ENCODE data around the gene HSPG2.

The HSPG2 gene

GRCh38 chr1:21906173-21907078, 30.7 kb downstream of the HSPG2 start:
- Histone ChIP-seq H3K27ac (peak overlapping the region; percentile 39), H3K4me1 (no peaks in the 10 kb centered on the region), H3K4me2 (ENCODE audit: low read length) (no peak overlapping the region), H3K9ac (no peak overlapping the region), H3K27me3 (ENCODE audit: control insufficient read depth, insufficient read depth, low read length) (no peaks in the 10 kb centered on the region), H2AFZ (no peak overlapping the region), H3K9me3 (ENCODE audit: control insufficient read depth, low read length) (no peaks in the 10 kb centered on the region), H3K4me3 (ENCODE audit: low read depth, low read length) (no peak overlapping the region), H3K36me3 (ENCODE audit: control insufficient read depth, insufficient read depth, low read length) (no peaks in the 10 kb centered on the region), H3K79me2 (no peaks in the 10 kb centered on the region)
- TF ChIP-seq, protein P1, sequence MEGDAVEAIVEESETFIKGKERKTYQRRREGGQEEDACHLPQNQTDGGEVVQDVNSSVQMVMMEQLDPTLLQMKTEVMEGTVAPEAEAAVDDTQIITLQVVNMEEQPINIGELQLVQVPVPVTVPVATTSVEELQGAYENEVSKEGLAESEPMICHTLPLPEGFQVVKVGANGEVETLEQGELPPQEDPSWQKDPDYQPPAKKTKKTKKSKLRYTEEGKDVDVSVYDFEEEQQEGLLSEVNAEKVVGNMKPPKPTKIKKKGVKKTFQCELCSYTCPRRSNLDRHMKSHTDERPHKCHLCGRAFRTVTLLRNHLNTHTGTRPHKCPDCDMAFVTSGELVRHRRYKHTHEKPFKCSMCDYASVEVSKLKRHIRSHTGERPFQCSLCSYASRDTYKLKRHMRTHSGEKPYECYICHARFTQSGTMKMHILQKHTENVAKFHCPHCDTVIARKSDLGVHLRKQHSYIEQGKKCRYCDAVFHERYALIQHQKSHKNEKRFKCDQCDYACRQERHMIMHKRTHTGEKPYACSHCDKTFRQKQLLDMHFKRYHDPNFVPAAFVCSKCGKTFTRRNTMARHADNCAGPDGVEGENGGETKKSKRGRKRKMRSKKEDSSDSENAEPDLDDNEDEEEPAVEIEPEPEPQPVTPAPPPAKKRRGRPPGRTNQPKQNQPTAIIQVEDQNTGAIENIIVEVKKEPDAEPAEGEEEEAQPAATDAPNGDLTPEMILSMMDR (IDR thresholded peaks at IDR 0.05): no peak

DNA sequence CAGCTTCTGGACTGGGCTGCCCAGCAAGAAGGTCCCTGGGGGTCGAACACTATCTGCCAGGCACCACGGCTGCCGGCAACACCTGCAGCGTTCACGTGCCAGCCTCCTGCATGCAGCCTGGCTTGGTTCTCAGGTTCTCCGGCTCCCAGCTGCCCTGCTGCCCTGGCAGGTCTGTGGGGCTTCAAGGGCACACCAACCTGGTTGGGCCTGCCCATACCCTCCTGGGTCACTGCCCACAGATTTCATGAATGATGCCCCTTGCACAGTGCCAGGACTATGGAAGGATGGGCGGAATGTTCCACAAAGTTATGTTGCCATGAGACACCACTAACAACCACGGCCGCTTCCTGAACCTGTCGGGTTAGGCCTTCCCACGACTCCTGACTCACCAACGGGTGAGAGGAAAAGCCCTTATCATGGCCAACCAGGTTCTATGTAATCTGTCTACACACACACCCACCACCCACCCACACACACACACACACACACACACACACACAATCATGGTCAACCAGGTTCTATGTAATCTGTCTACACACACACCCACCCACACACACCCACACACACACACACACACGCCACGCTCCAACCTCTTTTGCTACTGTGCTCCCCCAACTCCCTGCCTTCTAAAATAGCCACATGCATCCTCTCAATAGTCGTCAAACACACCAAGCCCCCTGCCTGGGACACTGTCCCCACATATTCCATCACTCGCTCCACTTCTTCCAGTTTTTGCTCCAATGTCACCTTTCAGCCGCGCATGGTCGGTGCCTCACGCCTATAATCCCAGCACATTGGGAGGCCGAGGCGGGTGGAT, 32.2 kb downstream of the HSPG2 start:
- no peak overlapping the region for H3K27ac ChIP-seq
- no peaks in the 10 kb centered on the region for H3K79me2 ChIP-seq
- no peak overlapping the region for H3K9ac ChIP-seq
- TF ChIP-seq, protein P1 (IDR thresholded peaks at IDR 0.05): no peak
- H3K4me1 ChIP-seq: no peaks in the 10 kb centered on the region
- no peak overlapping the region for H2AFZ ChIP-seq
- H3K4me2 ChIP-seq (ENCODE audit: low read length): no peak overlapping the region
- no peak overlapping the region for H3K4me3 ChIP-seq (ENCODE audit: low read depth, low read length)
- H3K9me3 ChIP-seq (ENCODE audit: control insufficient read depth, low read length): no peaks in the 10 kb centered on the region
- H3K36me3 ChIP-seq (ENCODE audit: control insufficient read depth, insufficient read depth, low read length): no peaks in the 10 kb centered on the region
- H3K27me3 ChIP-seq (ENCODE audit: control insufficient read depth, insufficient read depth, low read length): no peaks in the 10 kb centered on the region

DNA sequence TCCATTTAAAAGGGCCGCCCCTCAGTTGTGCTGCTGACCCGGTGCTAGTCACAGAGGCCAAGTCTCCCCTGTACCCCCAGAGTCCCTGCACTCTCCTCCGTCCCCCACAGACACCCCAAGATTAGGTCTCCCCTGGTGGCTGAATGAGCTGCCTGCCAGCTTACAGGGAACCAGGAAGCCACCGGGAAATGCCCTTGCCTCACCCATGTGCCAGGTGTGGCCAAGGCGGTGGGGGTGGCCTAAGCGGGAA, 32.7 kb downstream of the HSPG2 start:
- Histone ChIP-seq H3K27ac (no peak overlapping the region), H3K4me1 (no peaks in the 10 kb centered on the region), H3K9ac (no peak overlapping the region)

GRCh38 chr1:21903638-21904453, 33.3 kb downstream of the HSPG2 start:
- TF ChIP-seq, protein P1 (IDR thresholded peaks at IDR 0.05): no peak
- Histone ChIP-seq H3K27me3 (ENCODE audit: control insufficient read depth, insufficient read depth, low read length) (no peaks in the 10 kb centered on the region), H3K9me3 (ENCODE audit: control insufficient read depth, low read length) (no peaks in the 10 kb centered on the region), H3K4me2 (ENCODE audit: low read length) (no peak overlapping the region), H3K27ac (no peak overlapping the region), H3K9ac (no peak overlapping the region), H2AFZ (no peak overlapping the region), H3K36me3 (ENCODE audit: control insufficient read depth, insufficient read depth, low read length) (no peaks in the 10 kb centered on the region), H3K4me3 (ENCODE audit: low read depth, low read length) (no peak overlapping the region), H3K79me2 (no peaks in the 10 kb centered on the region), H3K4me1 (no peaks in the 10 kb centered on the region)

More for the DNA sequence above, 32.7 kb downstream of the HSPG2 start:
- Histone ChIP-seq H3K9me3 (ENCODE audit: control insufficient read depth, low read length) (no peaks in the 10 kb centered on the region), H3K36me3 (ENCODE audit: control insufficient read depth, insufficient read depth, low read length) (no peaks in the 10 kb centered on the region), H3K4me3 (ENCODE audit: low read depth, low read length) (no peak overlapping the region), H2AFZ (no peak overlapping the region), H3K4me2 (ENCODE audit: low read length) (no peak overlapping the region), H3K27me3 (ENCODE audit: control insufficient read depth, insufficient read depth, low read length) (no peaks in the 10 kb centered on the region), H3K79me2 (no peaks in the 10 kb centered on the region)
- TF ChIP-seq, protein P1 (IDR thresholded peaks at IDR 0.05): no peak
